NCI-H2227 treated with DMSO at 0.1 percent for 48 hours (cell line): Measurements from ENCODE around the gene LOC101059915.
"Not testable (repeated sequence)": the region's sequence is repeated elsewhere in the genome, so short reads cannot be mapped to it uniquely, and the experiment has no call there.

ENCODE experiments used
- DNase-seq: peaks from one replicate; lab custom pipeline; 2025; lab: John Stamatoyannopoulos, UW

The LOC101059915 gene

DNA sequence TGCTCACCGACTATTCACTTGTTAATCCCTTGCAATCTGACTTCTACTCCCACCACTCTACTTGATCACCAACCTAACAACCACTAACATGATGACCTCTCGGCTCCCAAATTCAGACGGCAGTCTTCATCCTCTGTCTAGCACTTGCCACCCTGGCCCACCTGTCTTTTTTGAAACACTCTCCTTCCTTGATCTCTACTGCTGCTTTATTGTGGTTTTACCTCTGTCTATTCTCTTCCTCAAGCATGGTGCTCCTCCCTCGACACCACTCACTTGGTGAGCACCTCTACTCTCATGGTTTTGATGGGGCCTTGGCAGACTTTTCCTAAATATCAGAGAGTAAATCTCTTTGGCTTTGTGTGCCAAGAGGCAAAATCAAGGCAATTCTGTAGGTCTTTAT, 27.3 kb upstream of the LOC101059915 start:
- no peak for DNase-seq

DNA sequence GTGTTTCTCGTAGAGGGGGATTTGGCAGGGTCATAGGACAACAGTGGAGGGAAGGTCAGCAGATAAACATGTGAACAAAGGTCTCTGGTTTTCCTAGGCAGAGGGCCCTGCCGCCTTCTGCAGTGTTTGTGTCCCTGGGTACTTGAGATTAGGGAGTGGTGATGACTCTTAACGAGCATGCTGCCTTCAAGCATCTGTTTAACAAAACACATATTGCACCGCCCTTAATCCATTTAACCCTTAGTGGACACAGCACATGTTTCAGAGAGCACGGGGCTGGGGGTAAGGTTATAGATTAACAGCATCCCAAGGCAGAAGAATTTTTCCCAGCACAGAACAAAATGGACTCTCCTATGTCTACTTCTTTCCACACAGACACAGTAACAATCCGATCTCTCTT, 22.9 kb upstream of the LOC101059915 start:
- not testable (repeated sequence) for DNase-seq

DNA sequence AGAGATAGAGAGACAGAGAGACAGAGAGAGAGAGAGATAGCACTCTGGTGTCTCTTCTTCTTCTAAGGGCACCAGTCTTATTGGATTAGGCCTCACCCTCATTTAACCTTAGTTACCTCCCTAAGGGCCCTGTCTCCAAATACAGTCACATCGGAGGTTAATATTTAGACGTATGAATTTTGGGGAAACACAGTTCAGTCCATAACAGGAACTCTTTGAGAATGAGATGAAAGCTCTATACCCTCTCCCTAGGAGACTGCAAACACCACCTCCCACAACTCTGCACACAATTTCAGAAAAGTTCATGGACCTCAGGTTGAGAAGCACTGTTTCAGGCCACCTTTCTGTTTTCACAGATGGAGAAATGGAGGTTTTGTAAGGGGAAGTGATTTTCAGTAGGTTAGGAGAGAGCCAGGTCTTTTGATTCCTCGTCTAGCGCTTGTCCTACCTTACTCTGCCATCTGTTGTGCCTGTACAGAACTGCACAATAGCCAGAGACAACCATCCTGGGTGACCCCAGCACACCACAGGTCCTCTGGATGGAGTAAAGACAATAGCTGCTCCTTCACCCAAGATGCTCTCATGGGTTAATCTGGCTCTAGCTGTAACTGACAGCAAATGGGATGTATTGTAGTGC, 16.9 kb upstream of the LOC101059915 start:
- no peak for DNase-seq

DNA sequence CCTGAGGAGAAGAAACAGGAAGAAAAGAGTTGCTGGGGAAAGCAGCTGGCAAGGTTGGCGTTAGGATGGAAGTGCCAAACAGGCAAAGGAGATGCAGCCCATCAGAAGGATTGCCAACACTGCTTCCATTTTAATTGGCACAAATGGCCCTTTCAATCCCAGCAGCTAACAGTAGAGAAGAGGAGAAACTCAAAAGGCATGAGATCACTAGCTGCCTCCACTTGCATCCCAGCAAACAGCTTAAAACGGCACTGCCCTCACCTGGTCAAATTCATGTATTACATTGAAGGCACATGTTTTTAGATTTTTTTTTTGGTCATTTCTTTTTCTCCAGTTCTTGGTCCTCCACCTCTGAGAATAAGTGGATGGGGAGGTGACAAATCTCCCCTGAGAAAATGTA, 14.9 kb upstream of the LOC101059915 start:
- peak; percentile 67 for DNase-seq

DNA sequence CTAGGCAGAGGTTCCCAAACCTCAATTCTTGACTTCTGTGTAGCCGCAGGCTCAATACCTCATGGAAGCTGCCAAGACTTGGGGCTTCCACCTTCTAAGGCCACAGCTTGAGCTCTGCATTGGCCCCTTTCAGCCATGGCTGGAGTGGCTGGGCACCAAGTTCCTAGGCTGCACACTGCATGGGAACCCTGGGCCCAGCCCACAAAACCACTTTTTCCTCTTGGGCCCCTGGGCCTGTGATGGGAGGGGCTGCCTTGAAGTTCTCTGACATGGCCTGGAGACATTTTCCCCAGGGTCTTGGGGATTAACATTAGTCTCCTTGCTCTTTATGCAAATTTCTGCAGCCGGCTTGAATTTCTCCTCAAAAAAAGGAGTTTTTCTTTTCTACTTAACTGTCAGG, 14.0 kb upstream of the LOC101059915 start:
- DNase-seq = no peak

DNA sequence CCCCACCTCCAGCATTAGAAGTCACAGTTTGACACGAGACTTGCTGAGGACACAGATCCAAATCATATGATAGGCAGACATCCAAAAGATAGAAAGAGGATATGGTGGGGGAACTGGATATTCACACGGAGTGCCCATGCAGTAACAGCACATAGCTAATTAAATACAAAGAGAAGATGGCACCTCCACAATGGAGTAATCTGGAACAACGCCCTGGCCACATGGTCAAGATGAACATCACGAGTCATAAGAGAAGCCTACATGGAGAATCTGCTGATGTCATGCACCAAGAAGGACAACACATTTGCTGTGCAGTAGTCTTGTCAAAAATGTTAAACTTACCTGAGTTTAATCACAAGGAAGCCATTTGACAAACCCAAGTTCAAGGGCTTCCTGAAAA, 10.1 kb upstream of the LOC101059915 start:
- DNase-seq = no peak

DNA sequence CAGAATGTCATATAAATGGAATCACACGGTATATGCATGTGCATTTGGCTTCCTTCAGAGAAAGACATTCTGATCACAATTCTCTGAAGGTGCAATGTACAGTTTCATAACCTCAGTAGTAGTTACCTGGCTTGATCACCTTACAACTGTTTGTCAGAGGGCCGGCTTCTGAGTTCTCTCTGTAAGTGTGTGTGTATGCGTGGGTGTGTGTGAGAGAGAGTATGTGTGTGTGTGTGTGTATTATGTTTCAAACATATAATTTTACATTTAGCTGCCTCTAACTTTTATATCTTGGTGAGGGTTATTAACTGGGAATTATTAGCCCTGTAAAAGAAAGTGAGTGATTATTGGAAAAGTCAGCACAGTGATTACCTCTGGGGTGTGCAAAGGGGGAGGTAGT, 8.0 kb upstream of the LOC101059915 start:
- DNase-seq = no peak

DNA sequence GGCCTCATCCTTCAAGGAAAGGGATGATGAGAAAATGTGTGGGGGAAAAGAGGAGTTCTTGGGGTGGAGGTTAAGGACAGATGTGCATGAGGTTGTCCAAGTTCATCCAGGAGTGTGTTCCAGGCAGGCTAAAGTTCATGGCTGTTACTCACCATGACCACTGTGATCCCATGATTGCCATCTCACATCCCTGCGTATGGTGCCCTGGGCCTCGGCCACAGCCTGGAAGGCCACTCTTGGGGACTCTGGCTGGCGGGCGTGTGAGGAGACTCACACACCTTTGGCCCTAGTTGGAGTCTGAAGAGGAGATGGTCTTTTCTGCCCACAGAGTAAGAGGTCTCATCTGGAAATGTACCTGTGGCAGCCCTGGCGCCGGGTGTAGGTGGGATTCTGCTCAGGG, 7.4 kb upstream of the LOC101059915 start:
- DNase-seq = no peak

DNA sequence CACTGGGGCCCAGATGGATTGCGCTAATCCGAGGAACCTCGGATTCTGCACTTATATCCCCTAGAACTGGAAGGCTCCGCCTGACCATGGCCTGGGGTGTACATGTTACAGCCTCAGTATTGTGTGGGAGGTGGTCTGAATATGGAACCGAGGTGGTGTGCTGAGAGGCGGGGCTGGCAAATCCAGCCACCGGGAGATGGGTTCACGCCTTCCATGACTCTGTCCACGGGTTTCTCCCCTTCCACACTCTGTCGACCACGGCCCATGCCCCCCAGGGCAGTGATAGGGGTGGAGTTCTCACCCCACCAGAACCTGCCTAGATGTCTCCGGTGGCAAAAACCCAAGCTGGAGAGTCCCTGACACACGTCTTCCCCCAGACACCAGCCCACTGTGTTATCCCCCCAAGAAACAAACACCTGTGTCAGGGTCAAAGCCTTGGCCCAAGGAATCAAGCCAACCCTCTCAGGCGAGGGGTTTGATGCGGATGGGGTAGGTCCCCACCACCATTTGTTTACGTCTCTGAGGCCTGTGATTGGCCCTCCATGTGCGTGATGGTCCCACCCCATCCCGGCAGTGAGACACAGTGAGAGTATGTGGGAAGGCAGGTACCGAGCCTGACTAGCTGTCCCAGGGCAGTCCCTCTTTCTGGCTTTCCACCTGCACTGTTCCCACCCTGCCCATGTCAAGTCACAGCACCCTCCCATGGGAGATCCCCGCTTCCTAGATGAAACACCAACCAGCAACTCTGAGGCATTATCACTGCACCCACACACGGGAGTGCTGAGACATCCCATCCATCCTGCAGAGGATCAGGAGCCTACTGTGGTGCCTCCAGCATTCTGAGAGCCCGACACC, 6.6 kb upstream of the LOC101059915 start:
- no peak for DNase-seq

DNA sequence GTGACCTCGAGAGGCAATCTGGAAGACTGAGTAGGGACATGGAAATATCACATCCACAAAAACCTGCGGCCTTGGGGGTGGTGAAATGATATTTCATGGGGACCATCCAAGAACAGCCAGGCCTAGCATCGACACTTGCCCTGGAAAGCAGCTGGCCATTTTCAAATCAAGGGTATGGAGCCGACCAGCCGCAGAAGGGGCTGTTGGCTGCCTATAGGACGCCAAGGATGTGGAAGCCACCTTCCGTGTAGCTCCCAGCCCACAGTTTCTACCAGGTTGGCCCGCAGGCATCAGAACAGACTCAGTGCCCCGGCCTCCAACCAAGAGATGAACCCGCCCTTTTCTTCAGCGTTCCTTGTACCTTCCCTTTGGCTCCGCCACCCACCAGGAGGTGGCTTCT, 5.4 kb upstream of the LOC101059915 start:
- no peak for DNase-seq

DNA sequence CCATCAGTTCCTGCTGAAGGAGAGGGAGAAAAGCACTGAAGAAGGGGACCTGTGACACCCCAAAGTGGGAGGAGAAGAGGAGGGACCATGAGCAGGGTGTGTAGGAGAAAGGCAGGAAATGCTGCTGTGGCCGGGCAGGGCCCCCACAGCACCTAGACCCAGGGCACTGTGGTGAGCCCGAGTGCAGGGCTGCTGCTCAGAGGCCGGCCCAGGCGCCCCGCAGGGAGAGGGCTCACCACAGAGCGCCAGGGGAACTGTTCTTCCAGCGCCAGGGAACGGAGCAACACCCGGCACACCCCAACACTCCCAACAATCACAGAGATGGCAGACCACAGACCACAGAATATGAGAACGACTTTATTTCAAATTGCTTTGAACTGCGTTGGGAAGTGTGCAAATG, 4.7 kb upstream of the LOC101059915 start:
- not testable (repeated sequence) for DNase-seq

DNA sequence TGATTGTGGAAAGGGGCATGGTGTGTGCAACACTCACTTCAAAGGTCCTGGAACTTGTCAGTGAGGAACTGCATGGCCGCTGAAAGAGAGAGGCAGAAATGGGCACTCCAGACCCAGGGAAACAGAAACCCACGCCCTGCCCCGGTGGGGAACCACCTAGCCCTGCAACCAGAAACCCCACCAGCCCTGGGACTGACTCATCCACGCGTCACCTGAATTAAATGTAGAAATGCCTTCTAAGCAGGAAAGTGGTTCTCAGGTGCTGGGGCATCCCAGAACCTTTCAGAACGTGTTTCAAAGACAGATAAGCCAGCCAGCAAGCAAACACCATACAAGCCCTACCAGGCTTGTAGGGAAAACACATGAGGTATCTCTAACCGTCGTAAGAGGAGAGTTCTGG, 4.1 kb upstream of the LOC101059915 start:
- not testable (repeated sequence) for DNase-seq

DNA sequence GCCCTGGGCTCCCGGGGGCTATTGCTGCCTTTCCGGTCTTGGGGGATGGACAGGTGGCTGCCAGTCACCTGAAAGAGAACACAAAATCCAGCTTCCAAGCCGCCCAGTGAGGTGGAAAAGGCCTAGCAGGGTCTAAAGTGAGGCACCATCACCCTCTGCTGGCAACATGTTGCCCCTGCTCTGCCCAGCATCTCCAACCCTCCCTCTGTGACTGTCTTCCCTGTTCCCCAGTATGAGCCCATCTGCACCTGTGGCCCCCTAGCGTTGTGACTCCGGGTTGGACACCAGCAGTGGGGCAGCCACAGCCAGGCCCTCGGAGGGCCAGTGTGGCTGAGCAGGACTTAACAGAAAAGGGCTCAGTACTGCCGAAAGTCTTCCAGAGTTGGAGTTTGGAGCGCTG, 3.1 kb upstream of the LOC101059915 start:
- not testable (repeated sequence) for DNase-seq

DNA sequence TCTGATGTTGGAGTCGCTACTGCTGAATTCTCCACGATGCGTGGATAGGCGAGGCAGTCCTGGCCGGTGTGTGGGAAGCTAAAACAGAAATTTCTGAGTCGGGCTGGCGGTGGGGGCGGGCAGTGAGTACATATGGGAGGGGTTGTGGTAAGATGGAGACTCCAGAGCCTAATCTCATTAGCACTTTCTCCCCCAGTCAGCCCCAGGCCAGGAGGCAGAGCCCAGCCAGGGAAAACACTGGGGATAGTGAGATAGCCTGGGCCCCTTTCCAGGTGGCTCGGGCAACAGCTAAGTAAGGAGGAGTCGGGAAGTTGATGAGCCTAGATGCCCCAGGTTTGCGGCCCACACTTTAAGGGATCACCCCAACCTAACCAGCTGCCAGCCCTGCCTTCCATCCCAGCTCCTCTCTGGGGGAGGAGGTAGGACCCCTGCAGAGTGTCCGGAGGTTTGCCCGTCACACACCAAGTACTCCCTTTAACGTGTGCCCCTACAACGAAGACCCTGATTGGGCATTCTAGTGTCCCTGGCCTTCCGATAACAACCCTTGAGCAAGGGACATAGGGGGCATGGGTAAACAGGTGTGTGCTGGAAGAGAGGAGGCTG, 2.4 kb upstream of the LOC101059915 start:
- DNase-seq = no peak

DNA sequence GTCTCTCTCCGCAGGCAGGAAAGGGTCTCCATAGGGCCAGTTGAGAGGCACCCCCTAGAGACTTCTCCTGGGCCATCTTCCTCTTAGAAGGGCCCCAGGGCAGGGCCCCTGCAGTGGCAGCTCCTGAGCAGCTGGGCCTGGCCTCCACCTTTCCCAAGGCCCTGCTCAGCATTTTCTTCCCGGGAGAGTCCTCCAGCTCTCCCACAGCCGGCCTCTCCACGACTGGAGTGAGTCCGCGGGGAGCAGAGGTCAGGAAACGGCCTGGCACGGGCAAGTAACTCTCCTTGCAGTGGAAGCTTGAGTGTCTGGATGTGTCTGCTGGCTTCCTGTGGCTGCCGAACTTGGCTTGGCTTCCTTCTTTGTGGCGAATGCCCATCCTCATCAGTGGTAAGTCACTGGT, 1.6 kb upstream of the LOC101059915 start:
- DNase-seq = no peak

DNA sequence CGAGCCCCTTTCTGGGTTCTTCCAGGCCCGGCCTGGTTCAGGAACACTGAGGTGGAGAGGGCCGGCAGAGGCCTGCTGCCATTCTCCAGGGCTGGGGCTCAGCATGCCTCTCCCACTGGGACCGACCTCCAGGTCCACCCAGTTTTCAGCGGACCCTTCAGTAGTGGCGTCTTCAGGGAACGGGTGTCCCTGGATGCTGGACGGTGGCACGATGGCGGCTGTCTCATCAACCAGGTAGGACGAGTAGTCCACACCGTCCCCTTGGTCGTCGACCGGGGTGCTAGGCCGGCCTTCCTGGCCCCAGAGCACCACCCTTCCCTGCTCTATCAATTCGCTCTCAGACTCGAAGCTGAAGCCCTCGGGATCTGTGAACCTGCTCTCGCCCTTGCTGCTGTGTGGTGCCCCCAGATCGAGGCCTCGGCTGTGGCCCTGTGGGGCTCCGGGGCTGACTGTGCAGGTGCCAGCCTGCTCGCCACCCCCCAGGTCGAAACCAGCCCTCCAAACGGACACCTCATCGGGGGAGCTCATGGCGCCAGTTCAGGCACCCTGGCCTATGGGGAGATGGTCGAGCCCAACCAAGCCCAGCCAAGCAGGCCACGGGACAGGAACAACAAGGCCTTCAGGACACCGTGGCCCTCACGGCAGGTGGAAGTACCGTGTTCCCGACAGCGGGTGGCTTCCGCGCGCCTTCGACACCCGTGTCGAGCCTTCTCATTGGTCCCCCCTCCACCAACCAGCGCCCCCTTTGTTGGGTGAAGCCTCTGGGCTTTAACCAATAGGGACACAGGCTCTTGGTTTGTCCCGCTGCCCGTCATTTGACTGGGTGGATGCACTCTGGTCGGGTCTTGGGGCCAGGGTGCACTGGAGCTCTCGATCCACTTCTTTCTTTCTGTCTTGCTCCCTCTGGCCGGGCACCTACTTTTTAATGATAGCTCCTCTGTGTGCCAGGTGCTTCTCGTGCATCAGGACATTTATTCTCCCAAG, 814 bp upstream of the LOC101059915 start:
- DNase-seq = no peak

DNA sequence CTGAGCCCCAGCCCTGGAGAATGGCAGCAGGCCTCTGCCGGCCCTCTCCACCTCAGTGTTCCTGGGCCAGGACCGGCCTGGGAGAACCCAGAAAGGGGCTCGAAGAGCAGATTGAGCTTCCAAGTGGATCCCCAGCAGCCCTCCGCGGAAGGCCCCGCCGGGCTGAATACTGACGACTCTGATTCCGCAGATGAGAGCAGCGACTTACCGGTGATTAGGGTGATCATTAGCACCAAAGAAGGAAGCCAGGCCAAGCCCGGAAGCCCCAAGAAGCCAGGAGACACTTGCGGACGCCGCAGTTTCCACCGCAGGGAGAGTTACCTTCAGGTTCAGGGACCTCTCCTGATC, 876 bp downstream of the LOC101059915 start:
- no peak for DNase-seq

DNA sequence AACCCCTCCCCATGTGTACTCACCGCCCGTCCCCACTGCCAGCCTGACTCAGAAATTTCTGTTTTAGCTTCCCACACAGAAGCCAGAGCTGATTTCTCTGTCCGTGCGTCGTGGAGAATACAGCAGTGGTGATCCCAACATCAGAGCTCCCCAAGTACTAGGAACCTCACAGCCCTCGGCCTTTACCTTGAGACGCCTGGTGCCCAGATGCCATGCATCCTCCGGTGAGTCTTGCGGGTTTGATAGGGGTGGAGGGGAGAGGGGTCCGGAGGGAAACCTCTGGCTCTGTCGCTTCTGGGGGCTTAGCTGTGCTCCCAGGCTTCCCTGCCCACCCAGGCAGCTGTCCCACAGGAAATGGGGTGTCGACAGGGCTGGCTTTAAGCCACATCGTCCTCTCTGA, 2.1 kb downstream of the LOC101059915 start:
- DNase-seq = no peak

DNA sequence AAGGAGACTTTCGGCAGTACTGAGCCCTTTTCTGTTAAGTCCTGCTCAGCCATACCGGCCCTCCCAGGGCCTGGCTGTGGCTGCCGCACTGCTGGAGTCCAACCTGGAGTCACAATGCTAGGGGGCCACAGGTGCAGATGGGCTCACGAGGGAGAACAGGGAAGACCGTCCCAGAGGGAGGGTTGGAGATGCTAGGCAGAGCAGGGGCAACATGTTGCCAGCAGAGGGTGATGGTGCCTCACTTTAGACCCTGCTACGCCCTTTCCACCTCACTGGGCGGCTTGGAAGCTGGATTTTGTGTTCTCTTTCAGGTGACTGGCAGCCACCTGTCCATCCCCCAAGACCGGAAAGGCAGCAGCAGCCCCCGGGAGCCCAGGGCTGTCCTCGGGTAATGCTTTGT, 2.6 kb downstream of the LOC101059915 start:
- not testable (repeated sequence) for DNase-seq

DNA sequence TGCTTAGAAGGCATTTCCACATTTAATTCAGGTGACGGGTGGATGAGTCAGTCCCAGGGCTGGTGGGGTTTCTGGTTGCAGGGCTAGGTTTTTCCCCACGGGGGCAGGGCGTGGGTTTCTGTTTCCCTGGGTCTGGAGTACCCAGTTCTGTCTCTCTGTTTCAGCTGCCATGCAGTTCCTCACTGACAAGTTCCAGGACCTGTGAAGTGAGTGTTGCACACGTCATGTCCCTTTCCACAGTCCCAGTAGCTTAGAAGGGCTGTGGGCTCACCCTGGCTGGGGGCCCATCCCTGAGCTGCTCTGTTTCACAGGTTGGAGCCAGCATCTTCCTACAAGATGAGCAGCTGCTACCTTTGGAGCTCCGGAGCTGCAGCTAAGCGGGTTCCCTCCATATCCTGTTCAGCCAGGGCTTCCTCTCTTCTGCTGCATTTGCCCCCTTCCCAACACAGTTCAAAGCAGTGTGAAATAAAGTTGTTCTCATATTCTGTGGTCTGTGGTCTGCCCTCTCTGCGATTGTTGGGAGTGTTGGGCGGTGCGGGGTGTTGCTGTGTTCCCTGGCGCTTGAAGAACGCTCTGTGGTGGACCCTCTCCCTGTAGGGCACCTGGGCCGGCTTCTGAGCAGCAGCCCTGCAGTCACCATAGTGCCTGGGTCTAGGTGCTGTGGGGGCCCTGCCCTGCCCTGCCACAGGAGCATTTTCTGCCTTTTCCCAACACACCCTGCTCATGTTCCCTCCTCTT, 3.9 kb downstream of the LOC101059915 start:
- no peak for DNase-seq

DNA sequence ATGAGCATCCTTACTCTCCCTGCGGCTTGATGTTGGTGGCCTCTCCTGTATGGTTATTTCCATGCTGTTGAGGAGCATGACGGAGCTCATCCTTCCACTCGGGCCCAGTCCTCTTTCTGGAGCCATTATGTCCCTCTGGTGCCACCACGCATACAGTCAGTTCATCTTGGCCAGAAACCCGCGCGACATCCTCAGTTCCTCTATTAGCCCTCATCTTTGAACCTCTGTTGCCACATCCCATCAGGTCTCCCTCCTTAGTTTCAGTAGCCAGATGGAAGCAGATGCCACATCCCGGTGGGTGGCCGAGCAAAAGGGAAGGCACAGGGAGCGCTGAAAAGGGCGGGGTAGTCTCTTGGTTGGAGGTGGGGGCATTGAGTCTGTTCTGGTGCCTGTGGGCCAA, 4.6 kb downstream of the LOC101059915 start:
- DNase-seq = no peak
